Endothelial cell of hepatic sinusoid (primary cell): ENCODE results near the gene PLXNC1.

Experiments used
- in situ Hi-C: cut with HindIII; loops from 2 replicates; pipeline ENCODE4 v1.10.0; 2017; ENCODE audit warnings: low sequenced_read_pairs

The PLXNC1 gene

DNA sequence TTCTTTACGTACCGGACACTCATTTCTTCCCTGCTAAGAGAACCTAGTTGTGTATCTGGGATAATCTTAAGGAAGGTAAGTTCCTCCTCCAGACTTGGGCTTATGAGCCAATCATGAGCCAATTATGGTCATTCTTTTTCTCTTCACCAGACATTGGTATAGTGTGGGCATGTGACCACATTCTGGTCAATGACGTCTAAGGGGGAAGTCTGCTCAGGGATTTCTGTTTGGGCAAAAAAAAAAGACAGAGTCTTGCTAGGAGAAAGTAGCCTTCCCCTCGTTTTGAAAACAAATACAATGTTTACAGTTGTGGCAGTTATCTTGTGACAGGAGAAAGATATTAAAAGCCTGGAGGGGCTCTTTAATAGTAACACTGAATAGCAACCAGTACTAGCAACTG lies 20.1 kb upstream of the PLXNC1 start:
- in situ Hi-C loops, result no loop called here

DNA sequence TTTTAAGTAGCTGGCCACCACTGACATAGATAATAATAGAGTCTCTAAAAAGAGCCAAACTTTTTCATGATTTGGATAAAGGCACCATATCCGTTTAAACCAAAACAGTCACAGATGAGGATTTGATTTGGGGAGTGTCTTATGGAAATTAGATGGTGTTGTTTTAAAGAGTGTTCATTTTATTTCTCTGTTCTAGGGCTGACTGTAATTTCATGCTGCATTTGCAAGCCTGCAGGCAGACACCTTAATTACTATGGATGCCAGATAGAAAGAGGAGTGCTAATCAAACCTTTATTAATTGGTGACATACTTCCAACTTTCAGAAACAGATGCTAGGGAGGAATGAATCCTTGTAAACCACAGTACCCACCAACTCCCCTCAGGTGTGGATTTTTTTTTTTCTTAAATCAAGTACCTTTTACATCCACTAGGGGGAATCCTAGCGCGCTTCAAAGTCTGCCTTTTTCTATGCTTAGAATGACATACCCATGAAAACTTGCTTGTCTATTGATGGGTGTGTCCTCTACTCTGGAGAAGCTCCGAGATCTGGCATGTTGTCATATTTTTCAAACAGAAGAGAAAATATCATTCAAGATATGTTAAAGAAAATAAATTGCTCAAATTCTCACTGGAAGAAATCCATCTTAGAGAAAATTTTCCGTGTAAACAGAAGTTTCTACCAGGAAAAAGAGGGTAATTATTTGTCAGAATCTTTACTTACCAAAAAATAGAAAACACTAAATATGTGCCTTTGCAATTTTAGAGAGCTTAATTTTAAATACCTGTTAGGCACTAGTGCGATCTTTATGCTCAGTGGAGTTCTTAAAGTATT lies 14.2 kb upstream of the PLXNC1 start:
- in situ Hi-C loops, result no loop called here

DNA sequence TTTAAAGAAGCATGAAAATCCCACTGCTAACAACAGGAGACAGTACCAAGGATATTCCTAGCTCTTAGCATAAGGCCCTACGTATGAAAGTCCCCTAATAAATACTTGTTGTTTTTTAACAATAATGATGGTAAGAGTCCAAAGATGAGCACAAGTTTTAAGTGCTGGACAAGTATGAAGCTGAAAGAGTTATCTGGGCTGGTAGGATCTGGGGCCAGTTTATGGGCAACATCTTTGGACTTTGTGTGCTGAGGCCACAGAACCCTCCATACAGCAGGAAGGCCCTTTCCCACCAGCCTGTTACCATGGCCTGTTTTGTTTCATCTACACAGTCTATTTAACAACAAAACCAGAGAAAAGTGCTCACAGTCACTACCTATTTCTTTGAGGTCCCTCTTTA lies 12.5 kb upstream of the PLXNC1 start:
- in situ Hi-C loops, result no loop called here

- in situ Hi-C loops, result loop anchor here (10.0 kb wide), 1 partner anchor 105 kb away; no protein-coding TSS in a partner anchor
These were observed 8.6 kb upstream of the PLXNC1 start for GRCh38 chr12:94139816-94140215.

- in situ Hi-C loops, result loop anchor here (10.0 kb wide), 1 partner anchor 104 kb away; no protein-coding TSS in a partner anchor
These were observed 7.8 kb upstream of the PLXNC1 start for GRCh38 chr12:94140556-94140955.

DNA sequence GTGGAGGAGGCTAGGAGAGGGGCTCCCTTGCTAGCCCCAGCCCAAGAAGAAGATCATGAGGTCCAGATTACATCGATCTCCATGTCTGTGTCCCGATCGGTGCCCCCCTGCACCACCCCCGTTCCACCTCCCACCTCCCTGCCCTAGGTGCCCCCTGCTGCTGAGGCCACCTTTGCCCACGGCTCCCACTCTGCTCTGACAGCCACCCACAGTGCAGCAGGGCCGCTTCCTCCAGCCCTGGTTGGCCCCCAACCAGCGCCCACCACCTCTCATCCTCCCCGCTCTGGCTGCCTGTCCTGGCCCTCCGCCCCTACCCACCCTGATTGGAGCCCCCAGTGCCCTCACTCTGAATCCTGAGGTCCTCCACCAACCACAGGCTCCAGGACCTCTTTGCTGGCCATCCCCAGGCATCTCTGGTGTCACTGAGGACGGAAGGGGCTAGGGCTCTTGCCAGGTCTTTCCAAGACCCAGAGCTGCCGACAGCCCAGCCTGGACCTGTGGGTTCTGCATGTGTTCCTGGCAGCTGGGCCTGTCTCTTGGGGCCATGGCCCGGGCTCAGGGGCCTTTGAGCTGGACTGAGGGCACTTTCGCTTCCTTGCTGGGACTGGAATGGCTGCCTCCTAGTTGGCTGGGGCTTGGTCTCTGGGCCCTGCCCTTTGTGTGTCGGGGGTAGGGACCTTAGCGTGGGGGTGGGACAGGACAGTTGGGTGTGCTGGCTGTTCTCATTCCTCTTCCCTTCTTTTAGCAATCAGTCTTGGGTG lies 7.2 kb upstream of the PLXNC1 start:
- in situ Hi-C loops, result loop anchor here (10.0 kb wide), 1 partner anchor 104 kb away; no protein-coding TSS in a partner anchor

- in situ Hi-C loops, result loop anchor here (10.0 kb wide), 1 partner anchor 103 kb away; no protein-coding TSS in a partner anchor
These were observed 6.5 kb upstream of the PLXNC1 start for GRCh38 chr12:94141892-94142291.

DNA sequence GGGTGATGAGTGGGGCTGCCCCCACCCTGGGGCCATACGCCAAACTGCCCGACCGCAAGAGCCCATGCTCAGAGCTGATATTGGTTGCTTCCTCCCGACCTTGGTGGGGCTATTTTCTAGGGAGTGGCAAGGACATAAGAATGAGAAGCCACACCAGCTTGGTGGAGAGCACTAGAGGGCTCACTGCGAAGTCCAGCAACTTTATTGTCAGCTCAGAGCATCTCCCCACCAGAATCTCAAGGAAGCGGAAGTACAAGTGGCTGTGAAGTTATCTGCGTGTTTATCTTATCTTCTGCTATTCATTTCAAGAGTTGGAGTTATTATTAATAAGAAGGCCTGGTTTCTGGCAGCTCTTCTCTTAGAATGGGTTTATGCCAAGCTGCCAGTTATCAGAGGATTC lies 4.9 kb upstream of the PLXNC1 start:
- in situ Hi-C loops, result loop anchor here (10.0 kb wide), 1 partner anchor 101 kb away; no protein-coding TSS in a partner anchor

- in situ Hi-C loops, result loop anchor here (10.0 kb wide), 1 partner anchor 101 kb away; no protein-coding TSS in a partner anchor
These were observed 4.4 kb upstream of the PLXNC1 start for GRCh38 chr12:94143951-94144350.

DNA sequence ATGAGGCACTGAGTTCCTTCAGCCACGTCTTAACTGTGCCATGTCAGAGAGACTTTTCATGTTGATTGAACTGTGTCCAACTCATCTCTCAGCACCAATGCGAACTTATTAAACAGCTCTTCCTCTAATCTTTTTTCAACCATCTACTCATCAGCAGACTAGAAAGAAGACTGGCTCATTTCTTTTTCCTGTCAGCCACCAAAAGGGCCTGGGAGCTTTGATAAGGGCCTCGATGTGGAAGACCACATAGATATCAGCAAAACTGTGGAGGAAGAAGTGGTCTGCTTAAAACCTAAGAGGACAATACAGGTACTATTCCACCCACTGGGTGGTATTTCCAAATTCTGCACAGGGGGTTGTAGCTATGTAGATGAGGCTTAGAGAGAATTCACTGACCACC lies 3.6 kb upstream of the PLXNC1 start:
- in situ Hi-C loops, result loop anchor here (10.0 kb wide), 1 partner anchor 100 kb away; no protein-coding TSS in a partner anchor

DNA sequence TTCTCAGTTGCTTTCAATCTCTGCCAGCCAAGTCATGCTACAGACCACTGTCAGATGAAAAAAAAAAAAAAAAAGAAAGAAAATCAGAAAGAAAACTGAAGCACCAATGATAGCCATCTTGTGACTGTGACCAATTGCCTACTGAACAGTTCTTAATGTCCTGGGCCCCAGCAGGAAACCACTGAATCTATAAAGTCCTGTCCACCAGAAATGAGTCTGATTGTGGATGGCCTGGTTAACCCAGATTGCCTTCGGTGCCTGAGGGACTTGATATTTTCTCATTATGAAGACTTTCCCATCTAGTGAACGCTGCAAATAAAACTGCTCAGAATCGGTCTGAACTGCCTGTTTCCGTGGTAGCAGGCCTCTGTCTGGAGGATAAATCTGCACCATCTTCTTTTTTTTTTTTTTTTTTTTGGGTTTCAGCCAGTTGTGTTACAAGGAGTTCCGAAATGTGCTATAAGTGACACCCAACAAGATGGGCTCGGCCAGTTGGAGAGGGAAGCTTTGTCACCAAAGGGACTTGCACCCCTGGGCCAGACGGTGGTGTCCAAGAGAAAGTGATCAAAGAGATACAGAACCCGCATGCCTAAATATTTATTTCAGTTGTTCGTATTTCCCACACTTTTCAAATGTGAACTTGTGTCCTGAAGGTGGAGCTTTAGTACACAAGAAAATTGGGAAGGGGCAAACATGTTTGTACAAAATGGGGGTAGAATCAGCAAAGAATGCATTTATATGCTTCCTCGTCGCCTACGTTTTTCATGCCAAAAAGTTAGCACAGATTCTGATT lies 3.0 kb upstream of the PLXNC1 start:
- in situ Hi-C loops, result loop anchor here (10.0 kb wide), 1 partner anchor 99 kb away; no protein-coding TSS in a partner anchor

- in situ Hi-C loops, result loop anchor here (10.0 kb wide), 1 partner anchor 98 kb away; no protein-coding TSS in a partner anchor
These were observed 2.0 kb upstream of the PLXNC1 start for GRCh38 chr12:94146166-94146936.

- in situ Hi-C loops, result loop anchor here (10.0 kb wide), 1 partner anchor 97 kb away; no protein-coding TSS in a partner anchor
These were observed 888 bp upstream of the PLXNC1 start for GRCh38 chr12:94147387-94147990.

- in situ Hi-C loops, result loop anchor here (10.0 kb wide), 1 partner anchor 96 kb away; no protein-coding TSS in a partner anchor
These were observed 352 bp downstream of the PLXNC1 start for GRCh38 chr12:94148739-94149118.

DNA sequence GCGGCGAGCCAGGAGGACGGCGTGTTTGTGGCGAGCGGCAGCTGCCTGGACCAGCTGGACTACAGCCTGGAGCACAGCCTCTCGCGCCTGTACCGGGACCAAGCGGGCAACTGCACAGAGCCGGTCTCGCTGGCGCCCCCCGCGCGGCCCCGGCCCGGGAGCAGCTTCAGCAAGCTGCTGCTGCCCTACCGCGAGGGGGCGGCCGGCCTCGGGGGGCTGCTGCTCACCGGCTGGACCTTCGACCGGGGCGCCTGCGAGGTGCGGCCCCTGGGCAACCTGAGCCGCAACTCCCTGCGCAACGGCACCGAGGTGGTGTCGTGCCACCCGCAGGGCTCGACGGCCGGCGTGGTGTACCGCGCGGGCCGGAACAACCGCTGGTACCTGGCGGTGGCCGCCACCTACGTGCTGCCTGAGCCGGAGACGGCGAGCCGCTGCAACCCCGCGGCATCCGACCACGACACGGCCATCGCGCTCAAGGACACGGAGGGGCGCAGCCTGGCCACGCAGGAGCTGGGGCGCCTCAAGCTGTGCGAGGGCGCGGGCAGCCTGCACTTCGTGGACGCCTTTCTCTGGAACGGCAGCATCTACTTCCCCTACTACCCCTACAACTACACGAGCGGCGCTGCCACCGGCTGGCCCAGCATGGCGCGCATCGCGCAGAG lies 873 bp downstream of the PLXNC1 start:
- in situ Hi-C loops, result loop anchor here (10.0 kb wide), 1 partner anchor 96 kb away; no protein-coding TSS in a partner anchor

DNA sequence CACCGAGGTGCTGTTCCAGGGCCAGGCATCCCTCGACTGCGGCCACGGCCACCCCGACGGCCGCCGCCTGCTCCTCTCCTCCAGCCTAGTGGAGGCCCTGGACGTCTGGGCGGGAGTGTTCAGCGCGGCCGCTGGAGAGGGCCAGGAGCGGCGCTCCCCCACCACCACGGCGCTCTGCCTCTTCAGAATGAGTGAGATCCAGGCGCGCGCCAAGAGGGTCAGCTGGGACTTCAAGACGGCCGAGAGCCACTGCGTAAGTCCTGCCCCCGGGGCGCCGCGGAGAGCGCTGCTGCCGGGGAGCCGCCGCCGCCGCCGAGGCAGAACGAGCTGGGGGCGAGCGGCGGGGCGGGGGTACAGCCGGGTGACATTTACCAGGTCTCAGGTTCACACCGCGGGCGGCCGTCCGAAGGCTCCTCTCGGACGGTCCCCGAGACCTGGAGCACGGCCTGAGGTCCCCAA lies 1.4 kb downstream of the PLXNC1 start:
- in situ Hi-C loops, result loop anchor here (10.0 kb wide), 1 partner anchor 95 kb away; no protein-coding TSS in a partner anchor

GRCh38 chr12:94150240-94151121 lies 2.1 kb downstream of the PLXNC1 start:
- in situ Hi-C loops, result no loop called here

DNA sequence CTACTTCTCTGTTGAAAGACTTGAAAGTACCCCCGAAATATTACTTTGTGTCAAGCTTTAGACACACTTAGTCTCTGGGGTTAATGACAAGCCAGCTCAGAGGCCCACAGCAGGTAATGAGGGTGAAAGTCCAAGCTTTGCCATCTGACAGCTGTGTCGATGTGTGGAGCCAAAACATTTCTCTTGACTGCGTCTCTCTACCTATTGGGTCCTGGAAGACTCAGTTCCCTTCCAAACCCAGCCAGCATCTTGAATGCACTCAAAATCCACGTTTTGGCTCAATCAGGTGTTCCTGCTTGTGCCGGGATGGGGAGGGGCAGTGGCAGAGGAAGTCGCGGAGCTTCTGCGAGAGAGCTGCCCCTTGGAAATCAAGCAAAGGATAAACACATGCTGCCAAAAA lies 3.2 kb downstream of the PLXNC1 start:
- in situ Hi-C loops, result no loop called here
